ENCODE measurements around the gene CTXND1.

Gene CTXND1

DNA sequence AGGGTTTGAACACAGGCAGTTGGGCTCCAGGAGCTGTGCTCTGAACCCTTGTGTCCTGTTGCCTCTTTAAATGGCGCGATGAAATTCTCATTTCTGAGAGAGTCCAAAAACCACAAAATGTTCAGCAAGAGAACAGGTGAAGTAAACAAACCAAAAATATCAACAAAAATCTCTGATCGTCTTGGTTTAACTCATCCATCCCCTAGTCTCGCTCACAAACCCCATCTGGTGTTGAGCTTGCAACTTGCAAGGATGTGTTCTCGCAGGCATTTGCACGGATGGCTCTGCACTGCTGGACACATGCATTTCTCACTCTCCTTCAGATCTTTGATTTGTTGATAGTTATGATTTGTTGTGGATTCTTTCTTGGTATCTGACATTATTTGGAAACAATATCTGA lies 68.1 kb downstream of the CTXND1 start:
- Histone ChIP-seq H3K27ac (no peak overlapping the region), H3K4me3 (no peak overlapping the region)
- TF ChIP-seq, protein P1, sequence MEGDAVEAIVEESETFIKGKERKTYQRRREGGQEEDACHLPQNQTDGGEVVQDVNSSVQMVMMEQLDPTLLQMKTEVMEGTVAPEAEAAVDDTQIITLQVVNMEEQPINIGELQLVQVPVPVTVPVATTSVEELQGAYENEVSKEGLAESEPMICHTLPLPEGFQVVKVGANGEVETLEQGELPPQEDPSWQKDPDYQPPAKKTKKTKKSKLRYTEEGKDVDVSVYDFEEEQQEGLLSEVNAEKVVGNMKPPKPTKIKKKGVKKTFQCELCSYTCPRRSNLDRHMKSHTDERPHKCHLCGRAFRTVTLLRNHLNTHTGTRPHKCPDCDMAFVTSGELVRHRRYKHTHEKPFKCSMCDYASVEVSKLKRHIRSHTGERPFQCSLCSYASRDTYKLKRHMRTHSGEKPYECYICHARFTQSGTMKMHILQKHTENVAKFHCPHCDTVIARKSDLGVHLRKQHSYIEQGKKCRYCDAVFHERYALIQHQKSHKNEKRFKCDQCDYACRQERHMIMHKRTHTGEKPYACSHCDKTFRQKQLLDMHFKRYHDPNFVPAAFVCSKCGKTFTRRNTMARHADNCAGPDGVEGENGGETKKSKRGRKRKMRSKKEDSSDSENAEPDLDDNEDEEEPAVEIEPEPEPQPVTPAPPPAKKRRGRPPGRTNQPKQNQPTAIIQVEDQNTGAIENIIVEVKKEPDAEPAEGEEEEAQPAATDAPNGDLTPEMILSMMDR (IDR thresholded peaks at IDR 0.05): no peak
- DNase-seq (ENCODE audit: low spot score): no peak

DNA sequence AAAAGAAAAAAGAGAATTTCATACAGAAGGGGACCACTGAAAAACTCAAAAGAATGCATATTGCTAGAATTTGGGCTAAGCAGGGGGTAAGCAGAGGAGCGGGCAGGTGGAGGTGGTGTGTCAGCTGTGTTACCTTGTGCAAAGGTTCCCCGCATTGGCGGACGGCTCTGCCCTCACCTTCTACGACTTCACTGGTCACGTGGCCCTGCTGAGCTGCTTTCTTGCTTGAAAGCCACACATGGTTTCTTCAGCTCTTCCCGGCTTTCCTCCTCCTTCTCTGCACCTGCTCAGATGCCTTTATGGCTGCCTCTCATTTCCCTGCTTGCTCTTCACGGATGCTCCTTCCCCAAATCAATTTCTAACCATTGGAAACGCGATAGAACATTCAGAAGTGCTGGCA lies 68.7 kb downstream of the CTXND1 start:
- TF ChIP-seq, protein P1 (IDR thresholded peaks at IDR 0.05): no peak
- Histone ChIP-seq H3K27ac (no peak overlapping the region), H3K4me3 (no peak overlapping the region)
- no peak for DNase-seq (ENCODE audit: low spot score)

DNA sequence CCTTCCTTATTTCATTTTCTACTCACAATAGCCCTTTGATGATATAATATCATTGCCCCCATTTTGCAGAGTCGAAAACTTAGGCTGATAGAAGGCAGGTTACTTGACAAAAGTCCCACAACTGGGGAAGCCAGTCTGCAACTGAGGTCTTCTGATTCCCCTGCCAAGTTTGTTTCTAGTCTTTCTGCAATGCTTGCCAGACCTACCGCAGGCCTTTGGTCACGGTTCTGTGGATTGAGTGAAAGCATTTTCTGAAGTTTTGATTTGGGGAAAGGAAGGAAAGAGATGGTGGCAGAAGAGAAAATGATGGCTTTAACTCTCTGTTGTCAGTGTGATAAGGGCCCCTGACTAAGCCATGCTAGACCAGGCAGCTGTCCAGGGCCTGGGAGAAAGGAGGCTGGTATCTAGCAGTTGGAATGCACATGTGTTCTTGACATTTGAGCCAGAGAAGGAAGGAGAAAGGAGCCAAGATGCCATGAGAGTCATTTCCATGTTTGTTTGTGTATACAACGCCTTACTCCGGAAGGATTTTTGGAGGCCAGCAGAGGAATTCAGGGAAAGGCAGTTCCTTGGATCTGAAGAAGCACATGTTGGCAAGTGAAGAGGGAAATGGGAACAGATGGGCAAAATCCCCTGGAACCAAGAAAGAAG lies 69.3 kb downstream of the CTXND1 start:
- peak overlapping the region in 1 of 2 donors; percentile 40 for H3K27ac ChIP-seq
- TF ChIP-seq, protein P1 (IDR thresholded peaks at IDR 0.05): no peak
- no peak for DNase-seq (ENCODE audit: low spot score)
- H3K4me3 ChIP-seq: no peak overlapping the region

DNA sequence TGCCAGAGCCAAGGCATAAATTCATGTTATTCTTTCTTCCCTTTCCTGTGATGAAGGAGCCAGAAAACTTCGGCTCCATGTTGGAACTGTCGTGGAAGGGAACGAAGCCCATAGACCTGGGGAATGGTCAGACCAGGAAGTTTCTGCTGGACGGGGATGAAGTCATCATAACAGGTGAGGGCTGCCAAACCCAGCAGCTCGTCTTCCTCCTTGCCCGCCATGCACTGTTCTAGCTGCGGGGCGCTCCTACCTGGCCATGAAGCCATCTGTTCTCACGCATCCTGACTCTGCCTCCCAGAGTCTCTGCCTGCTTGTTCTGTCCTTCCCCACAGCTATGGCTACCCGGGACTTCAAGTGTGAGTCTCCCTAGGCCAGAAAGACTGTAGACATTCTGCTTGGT lies 71.0 kb downstream of the CTXND1 start:
- no peak overlapping the region for H3K4me3 ChIP-seq
- DNase-seq (ENCODE audit: low spot score): no peak
- no peak overlapping the region for H3K27ac ChIP-seq
- TF ChIP-seq, protein P1 (IDR thresholded peaks at IDR 0.05): no peak

DNA sequence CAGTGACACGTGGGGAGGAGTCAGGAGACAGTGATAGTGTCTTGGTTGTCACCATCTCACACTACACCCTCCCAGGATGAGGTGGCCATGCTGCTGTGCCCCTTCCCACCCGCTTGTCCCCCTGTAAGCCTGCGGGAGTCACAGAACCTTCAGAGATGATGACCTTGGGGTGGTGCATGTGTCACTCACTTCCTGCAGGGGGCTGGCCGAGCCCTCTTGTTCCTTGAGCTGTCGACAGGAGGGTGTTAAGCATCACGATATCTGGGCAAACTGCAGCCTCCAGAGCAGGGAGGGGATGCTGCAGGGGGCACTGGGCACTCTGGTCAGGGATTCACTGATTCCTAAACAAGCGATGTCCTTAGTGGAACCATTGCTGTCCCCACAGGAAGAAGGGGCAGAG lies 71.5 kb downstream of the CTXND1 start:
- TF ChIP-seq, protein P1 (IDR thresholded peaks at IDR 0.05): no peak
- DNase-seq (ENCODE audit: low spot score): no peak
- no peak overlapping the region for H3K4me3 ChIP-seq
- H3K27ac ChIP-seq: no peak overlapping the region

DNA sequence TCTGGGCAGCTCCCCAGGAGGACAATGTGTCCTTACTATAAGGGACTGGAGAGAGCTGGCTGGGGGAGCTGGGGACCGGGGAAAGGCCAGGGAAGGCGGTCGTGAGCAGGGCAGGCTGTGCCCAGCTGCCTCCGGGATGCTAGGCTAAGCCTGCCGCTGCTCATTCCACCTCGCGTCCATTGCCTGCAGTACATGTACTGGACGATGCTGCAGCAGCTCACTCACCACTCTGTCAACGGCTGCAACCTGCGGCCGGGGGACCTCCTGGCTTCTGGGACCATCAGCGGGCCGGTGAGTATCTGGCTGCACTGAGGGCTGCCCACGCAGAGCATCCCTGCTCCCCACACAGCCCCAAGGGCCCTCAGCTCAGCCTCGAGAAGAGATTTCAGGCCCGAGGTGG lies 72.1 kb downstream of the CTXND1 start:
- no peak overlapping the region for H3K4me3 ChIP-seq
- TF ChIP-seq, protein P1 (IDR thresholded peaks at IDR 0.05): no peak

DNA sequence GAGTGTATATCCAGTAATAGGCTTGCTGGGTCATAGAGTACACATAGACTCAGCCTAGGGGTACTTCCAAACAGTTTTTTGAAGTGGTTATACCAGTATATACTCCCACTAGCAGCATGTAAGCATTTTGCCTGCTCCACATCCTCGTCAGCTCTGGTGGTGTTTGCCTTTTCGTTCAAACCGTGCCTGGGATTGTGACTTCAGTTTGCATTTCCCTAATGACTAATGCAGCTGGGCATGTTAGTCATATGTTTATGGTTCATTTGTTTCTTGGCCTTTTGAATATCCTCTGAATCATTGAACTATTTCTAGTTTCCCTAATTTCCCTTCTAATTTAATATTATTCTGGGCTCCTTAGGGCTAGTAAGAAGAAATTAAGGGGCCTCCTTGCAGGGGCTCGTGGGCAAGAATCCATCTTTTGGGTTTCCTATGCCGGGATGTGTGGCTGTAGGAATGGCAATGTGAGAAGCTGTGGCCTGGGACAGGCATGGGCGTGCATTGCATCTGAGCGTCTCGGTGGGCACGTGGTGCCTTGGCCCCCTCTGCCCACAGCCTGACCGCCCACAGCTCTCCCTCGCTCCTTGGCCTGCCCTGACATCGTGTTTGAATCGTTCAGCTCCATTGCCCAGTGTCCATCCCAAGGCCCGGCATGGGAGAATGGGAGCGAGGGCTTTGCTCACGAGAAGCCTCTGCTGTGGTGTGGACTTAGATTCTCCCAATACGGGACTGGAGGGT lies 72.8 kb downstream of the CTXND1 start:
- Histone ChIP-seq H3K4me3 (peak overlapping the region; percentile 32), H3K27ac (peak overlapping the region; percentile 35 to 82)

More for the DNA sequence above, 72.1 kb downstream of the CTXND1 start:
- no peak for DNase-seq (ENCODE audit: low spot score)
- peak overlapping the region; percentile 35 to 82 for H3K27ac ChIP-seq

More for the DNA sequence above, 72.8 kb downstream of the CTXND1 start:
- TF ChIP-seq, protein P1 (IDR thresholded peaks at IDR 0.05): no peak
- DNase-seq (ENCODE audit: low spot score): no peak

Measured in coronary artery (tissue), 2 donors.